ENCODE data around the gene SPG7. TPM values are rescaled to one million over a fixed set of nuclear protein-coding genes. Genes with fewer than 3 reads are reported as not detected.
A peak's percentile ranks its signal among the peaks of the same experiment; 100 is the strongest.
"Not testable (repeated sequence)": the region's sequence is repeated elsewhere in the genome, so short reads cannot be mapped to it uniquely, and the experiment has no call there.

Gene SPG7
- total RNA-seq, 1 donor from 2014 or later = 132 TPM

DNA sequence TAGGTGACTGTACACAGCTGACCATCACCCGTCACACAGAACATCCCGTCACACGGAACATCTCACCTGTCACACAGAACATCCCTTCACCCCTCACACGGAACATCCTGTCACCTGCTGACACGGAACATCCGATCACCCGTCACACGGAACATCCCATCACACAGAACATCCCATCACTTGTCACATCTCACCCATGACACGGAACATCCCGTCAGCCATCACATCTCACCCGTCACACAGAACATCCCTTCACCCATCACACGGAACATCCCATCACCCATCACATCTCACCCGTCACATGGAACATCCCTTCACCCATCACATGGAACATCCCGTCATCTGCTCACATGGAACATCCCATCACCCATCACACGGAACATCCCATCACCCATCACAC lies 71.1 kb downstream of the SPG7 start:
- no peak for DNase-seq (ENCODE audit: low spot score)

DNA sequence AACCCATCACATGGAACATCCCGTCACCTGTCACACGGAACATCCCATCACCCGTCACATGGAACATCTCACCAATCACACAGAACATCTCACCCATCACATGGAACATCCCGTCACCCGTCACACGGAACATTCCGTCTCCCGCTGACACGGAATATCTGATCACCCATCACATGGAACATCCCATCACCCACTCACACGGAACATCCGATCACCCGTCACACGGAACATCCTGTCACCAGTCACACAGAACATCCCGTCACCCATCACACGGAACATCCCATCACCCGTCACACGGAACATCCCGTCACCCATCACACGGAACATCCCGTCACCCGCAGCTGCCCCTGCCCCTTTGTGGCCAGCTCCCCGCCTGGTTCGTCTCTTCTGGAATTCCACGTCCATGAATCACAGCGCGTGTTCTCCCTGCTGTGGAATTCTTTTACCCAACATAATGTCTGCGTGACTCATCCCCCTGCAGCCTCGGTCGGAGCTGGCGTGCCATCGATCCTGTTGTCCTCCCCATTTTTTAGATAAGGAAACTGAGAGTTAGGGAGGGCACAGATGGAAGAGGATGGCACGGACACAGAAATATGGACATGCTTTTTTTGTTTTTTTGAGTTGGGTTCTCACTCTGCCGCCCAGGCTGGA lies 73.0 kb downstream of the SPG7 start:
- DNase-seq (ENCODE audit: low spot score) = no peak

DNA sequence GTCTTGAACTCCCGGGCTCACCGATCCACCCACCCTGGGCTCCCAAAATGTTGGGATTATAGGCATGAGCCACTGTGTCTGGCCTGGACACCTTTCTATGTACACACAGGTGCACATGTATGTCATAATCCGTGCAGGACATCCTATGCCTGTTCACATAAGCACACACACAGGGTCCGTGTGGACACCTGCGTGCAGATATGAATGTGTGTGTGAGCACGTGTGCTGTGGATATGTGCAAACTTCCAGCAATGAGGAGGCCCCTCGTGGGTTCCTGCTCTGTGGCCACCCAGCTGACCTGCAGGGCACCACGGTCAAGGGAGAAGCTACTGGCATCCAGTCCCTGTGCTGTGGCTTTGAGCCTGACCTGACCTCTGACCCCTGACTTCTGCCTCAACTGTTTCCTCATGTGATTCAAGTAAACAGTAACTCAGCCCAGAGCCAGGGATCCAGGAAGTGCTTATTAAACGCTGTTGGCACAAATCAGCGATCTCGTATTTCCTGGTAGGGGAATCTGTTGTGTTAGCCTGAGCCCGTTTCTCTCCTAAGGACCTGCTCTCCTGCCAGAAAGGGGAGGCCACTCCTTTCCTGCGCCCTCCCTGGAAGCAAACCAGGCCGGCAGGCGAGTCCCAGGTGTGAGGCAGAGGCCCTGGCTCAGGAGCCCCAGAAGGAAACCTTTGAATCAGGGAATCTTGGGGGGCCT lies 73.8 kb downstream of the SPG7 start:
- peak; percentile 77 for DNase-seq (ENCODE audit: low spot score)

DNA sequence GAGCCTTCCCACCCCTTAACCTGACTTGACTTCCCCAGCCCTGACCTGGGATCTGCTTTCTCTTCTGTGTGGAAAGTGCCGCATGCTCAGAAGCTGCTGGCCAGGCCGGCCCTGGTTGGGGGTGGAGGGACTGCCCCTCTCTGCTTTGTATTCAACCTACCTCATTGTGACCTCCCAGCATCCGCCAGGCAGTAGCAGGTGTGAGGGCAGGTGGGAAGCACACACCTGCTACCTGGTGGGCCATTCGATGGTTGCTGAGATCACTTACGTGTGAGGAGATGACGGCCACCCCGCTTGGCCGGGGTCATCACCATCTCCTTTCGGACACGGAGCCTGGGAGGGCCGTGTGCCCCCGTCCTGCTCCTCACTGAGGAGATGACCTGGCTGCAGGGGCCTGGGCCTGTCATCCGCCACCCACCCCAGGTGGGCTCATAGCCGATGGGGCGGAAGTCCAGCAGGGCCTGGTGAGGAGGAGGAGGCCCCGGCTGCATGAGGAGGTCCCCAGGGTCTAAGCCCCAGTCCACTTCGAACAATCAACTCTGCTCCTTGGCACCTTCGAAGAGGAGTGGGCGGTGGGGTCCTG lies 74.5 kb downstream of the SPG7 start:
- no peak for DNase-seq (ENCODE audit: low spot score)

DNA sequence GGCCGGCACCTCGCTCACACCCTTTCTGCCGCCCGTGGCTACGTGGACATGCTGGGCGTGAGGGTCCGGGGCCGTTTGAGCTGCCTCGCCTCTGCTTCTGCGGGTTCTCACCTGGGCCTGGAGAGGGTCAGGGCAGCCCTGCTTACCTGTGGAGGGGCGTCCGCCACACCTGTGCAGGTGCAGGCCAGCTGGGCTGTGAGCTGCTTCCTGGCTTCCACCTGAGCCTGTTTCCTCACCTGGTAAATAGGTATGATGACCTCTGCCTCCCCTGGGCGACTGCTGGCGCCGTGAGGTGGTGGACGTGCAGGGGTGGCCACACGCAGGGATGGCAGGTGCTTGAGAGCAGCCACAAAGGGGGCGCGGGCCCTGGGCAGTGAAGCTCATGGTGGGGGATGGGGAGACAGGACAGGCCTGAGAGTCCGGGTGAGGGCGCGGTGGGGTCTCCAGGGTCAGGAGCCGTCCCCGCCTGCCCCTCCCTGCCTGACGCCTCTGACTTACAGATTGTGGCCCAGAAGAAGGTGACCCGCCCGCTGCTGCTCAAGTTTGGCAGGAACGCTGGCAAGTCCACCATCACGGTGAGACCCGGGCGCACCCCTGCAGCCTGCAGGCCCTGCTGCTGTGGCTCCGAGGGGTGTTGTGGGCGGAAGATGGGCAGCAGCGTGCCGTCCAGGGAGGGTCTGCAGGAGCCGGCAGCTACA lies 75.1 kb downstream of the SPG7 start:
- DNase-seq (ENCODE audit: low spot score) = no peak

DNA sequence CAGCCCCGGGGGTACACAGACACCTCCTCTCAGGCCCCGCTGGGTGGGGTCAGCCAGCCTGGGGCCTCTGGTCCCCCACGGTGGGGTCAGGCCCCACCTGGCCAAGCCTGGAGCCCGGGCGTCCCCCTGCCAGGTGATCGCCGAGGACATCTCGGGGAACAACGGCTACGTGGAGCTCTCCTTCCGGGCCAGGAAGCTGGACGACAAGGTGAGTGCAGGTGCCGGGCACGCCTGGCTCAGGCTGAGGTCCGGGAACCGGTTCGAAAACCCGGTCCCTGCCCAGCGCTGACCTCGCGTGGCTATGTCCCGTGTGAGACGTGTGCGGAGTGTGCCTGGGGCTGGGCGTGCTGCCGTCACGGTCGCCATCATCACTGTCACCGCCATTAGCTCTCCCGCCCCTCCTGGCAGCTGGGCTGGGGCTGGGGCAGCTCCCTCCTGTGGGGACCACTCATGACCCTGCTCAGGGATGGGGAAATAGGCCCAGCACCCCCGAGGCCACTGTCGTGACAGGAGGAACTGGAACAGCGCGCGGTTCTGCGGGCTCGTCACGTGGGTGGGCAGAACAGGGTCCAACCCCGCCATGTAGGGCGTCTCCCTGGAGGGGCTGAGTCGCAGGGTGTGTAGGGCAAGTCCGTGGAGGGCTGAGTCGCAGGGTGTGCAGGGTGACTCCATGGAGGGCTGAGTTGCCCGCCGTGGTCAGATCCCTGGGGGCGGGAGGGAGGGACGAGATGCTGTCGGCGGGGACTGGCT lies 75.9 kb downstream of the SPG7 start:
- DNase-seq (ENCODE audit: low spot score) = no peak

DNA sequence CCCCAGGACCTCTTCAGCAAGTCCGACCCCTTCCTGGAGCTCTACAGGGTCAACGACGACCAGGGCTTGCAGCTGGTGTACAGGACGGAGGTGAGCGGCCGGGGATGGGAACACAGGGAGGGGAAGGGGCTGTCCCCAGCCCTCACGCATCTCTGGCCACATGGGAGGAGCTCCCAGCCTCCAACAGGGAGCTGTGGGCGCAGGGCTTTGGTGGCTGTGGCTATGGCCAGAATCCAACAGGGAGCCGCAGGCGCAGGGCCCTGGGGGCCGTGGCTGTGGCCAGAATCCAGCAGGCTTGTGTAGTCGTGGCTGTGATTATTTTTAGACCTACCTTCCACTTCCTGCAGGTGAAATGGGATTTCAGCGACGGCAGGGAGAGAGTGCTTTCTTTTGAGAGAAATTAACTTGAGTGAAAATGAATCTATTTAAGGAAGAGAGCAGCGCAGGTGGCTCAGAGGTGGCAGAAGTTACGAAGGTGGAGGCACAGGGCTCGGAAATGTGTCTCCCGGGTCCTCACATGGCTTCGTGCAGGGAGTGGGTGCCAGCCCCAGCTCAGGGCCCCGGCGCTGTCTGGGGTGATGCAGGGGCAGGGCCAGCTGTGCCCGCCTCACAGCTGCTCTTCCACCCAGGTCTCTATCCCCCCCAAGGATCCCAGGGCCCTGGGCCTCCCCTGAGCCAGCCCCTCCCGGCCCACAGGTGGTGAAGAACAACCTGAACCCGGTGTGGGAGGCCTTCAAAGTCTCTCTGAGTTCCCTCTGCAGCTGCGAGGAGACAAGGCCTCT lies 76.8 kb downstream of the SPG7 start:
- no peak for DNase-seq (ENCODE audit: low spot score)

DNA sequence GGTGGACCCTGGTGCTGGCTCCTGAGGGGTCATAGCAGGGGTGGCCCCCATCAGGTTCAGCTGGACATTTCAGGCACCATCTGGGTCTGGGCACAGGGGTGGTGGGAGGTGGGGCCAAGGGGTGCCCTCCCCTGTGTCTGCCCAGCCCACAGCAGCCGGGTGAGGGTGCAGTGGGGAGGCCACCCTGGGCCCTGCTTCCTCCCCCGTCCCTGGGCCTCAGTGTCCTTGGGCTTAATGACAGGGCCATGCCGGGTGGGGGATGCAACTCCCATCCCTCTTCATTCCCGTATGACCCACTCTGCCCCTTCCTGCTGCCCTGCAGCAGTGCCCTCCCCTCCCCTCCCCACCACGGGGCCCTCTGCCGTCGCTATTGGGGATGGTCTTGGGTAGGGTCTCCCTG lies 78.0 kb downstream of the SPG7 start:
- DNase-seq (ENCODE audit: low spot score) = no peak

DNA sequence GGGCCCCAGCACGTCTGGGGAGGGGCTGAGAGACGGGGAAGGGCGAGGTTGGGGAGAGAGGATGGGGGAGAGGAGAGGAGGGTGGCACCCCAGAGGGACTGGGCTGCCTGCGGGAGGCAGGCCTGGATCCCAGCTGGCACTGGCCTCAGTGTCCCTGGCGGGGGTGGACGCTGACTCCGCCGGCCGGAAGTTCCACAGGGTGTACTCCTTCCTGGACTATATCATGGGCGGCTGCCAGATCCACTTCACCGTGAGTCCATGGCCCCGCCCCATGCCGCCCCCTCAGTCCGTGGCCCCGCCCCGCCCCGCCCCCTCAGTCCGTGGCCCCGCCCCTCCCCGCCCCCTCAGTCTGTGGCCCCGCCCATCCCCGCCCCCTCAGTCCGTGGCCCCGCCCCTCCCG lies 78.7 kb downstream of the SPG7 start:
- DNase-seq (ENCODE audit: low spot score) = no peak

DNA sequence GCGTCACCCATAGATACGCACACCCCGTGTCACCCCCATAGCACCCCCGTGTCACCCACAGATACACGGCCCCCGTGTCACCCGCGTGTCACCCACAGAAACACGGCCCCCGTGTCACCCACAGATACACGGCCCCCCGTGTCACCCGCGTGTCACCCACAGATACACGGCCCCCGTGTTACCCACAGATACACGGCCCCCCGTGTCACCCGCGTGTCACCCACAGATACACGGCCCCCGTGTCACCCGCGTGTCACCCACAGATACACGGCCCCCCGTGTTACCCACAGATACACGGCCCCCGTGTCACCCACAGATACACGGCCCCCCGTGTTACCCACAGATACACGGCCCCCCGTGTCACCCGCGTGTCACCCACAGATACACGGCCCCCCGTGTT lies 79.5 kb downstream of the SPG7 start:
- not testable (repeated sequence) for DNase-seq (ENCODE audit: low spot score)

DNA sequence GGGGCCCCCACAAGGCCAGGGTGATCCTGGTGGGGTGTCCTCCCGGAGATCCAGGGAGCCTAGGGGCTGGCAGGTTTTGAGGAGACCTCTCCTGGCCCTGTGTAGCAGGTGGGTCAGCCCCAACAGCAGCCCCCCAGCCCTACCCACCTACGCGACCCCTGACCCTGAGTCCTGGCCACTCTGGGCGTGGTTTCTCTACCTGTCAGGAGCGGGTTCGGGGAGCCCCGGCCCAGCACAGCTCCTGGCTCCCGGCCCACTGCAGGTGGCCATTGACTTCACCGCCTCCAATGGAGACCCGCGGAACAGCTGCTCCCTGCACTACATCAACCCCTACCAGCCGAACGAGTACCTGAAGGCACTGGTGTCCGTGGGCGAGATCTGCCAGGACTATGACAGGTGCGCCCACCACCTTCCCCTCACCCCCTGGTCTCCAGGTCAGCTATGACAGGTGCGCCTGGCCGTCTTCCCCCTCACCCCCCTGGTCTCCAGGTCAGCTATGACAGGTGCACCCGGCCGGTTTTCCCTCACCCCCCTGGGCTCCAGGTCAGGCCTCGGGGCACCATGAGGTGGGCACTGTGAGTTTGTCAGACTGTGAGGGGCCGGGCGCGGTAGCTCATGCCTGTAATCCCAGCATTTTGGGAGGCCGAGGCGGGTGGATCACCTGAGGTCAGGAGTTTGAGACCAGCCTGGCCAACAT lies 80.4 kb downstream of the SPG7 start:
- no peak for DNase-seq (ENCODE audit: low spot score)

DNA sequence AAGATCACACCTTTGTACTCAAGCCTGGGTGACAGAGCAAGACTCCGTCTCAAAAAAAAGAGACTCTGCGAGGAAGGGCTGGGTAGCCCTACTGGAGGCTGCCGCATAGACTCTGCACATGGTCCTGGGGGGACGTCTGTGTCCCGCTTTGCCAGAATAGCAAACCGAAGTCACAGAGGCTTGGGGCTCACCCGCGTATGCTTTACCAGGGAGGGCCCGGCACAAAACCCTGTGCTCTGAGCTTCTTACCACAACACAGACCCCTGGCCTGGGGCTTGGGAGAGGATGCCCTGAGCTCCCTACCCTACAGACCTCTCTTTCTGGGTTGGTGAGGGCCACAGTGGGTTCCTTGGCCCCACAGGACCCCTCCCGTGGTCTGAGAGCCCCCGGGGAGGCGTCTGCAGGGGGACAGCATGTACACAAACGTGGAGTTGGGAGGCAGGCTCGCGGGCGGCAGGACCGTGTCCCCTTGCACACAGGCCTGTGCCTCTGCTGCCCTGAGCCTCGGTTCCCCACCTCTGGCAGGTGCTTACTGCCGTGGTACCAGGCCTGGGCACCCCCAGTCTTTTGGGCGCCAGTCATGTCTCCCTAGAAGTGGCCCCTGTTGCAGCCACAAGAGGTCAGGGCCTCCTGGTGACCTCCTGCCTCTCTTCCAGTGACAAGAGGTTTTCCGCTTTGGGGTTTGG lies 81.2 kb downstream of the SPG7 start:
- DNase-seq (ENCODE audit: low spot score) = no peak

DNA sequence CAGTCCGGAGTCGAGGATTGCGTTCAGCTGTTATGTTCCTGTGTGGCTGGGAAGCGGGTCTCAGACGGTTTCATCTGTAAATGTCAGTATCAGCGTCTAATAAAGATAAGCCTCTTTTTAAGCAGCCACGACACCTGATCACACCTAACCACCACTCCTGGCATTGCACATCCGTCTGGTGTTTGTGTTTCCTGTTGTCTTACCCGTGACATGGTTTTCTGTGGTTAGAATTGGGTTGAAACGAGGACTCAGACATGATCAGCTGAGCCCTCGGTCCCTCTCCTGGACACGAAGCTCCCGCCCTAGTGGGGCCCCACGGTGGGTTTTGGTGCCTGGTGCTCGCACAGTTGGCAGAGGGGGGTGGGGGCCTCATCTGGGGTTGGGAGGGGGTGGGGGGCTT lies 85.6 kb downstream of the SPG7 start:
- DNase-seq (ENCODE audit: low spot score) = no peak

DNA sequence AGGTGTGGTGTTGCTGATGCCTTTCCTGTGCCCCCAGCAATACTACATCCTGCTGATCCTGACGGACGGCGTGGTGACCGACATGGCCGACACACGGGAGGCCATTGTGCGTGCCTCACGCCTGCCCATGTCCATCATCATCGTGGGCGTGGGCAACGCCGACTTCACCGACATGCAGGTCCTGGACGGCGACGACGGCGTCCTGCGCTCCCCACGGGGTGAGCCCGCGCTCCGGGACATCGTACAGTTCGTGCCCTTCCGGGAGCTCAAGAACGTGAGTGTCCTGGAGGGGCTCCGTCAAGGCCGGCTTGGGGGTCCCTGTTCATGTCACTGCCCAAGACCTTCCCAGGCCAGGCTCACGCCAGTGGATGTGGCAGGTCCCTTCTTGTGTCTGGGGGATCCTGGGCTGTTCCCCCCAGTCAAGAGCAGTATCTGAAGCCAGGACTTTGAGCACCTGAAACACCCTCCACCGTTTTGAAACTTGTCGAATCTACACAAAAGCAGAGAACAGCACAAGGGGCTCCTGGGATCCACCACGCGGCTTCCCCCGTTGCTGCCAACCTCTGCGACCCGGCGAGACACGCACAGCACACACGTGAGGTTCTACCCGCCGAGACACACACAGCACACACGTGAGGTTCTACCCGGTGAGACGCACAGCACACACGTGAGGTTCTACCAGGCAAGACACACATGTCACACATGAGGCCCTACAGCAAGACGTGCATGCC lies 87.3 kb downstream of the SPG7 start:
- no peak for DNase-seq (ENCODE audit: low spot score)

DNA sequence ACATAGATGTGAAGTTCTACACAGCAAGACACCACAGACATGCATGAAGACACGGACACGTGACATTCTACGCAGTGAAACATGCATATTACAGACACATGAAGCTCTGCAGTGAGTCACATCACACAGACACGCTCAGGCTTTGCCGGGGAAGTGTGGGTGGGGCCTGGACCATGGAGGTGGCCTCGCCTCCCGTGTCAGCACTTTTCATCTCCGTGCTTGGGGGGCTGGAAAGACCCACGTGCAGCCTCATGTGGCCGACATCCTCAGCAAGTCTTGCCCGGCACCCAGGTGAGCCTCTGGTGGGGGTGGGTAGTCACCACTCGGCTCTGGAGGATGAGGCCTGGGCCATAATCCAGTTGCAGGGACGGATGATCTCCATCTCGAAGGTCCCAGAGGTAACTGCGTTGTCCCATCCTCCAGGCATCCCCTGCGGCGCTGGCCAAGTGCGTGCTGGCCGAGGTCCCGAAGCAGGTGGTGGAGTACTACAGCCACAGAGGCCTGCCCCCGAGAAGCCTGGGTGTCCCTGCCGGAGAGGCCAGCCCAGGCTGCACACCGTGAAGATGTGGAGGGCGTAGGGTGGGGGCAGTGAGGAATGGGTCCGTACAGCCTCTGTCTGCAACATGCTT lies 88.0 kb downstream of the SPG7 start:
- no peak for DNase-seq (ENCODE audit: low spot score)

DNA sequence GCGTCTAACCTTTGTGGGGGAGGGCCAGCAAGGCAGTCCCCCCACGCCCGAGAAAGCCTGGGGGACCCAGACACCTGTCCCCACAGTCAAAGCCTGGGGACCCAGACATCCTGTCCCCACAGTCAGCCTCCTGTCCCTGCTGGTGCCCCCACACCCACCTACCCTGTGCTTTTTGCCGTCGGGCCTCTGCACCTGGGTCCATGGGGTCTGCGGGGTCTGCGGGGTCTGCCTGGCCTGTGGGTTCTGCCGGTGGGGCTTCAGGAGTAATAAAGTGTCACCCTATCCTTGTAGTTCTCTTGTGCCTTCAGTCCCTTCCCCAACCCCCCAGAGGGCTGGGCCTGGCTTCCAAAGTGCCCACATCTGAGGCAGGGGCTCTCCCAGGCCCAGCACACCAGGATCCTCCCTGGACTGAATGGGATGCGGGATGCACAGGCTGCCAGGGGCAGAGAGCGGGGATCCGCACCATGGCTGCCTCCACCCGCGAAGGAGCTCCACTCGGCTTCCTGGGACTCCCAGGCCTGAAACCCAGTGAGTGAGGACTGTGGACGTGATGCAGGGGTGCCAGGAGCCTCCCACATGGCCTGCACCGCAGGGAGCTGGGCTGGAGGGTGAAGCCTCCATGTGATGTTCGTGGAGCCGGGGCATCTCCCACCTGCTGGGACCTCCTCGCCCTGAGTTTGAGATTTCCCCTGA lies 88.9 kb downstream of the SPG7 start:
- DNase-seq (ENCODE audit: low spot score) = no peak

DNA sequence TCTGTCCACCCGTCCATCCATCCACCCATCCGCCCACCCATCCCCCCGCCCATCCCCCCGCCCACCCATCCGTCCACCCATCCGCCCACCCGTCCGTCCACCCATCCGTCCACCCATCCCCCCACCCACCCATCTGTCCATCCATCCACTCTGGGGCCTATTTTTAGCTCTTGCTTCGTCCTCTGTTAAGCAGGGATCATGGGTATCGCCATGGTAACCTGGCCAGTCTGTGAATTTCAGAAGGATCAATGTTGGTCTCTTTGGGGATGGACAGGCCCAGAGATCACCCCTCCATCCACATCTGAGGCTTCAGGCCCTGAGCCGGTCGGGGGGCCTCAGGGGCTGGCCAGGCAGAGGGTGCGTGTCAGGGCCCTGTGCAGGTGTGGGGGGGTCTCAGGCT lies 90.0 kb downstream of the SPG7 start:
- DNase-seq (ENCODE audit: low spot score) = no peak

DNA sequence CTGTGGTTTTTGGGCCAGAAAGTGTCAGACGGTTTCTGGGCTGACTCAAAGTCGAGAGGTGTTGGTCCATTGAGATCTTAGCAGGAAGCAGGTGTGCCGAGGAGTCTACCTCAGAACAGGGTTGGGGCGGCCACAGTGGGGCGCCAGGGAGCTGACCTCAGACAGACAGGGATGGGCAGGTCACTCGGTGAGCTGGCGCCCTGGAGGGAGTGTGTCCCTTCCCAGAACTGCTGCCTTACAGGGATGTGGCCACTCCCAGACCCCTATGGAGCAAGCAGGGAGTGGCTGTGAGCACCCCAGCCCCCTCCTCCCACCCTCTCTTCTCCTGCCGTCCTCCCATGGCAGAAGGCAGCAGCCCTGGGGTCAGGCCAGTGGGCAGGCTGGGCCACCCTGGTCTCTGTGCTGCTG lies 91.3 kb downstream of the SPG7 start:
- no peak for DNase-seq (ENCODE audit: low spot score)
